HepG2 (cell line): ENCODE results near the gene ARHGAP4. TPM values are rescaled to one million over a fixed set of nuclear protein-coding genes. Genes with fewer than 3 reads are reported as not detected.
A peak's percentile ranks its signal among the peaks of the same experiment; 100 is the strongest.

Experiments used
- ATAC-seq: fragments of 200-7000 bp; cut with Tn5 transposase; 3 replicates; pipeline ENCODE4 v1.9.1; 2020; ENCODE audit warnings: mild to moderate bottlenecking, moderate library complexity
- BruUV-seq: library from RNA; stranded (reverse); fragments of 400-500 nt; replicated peaks from 2 replicates; lab custom pipeline; 2021; lab: Mats Ljungman, UMichigan
- CTCF ChIA-PET: fragments of 300-600 bp; formaldehyde crosslinking; extraction: SDS; loops from one replicate; lab custom pipeline; 2021; ENCODE audit warnings: low total read pairs, inconsistent platforms, low intra/inter-chr PET ratio; lab: Yijun Ruan, JAX
- POLR2A ChIA-PET: fragments of 350-600 bp; sonication (Branson Sonifier 250); formaldehyde crosslinking; loops from one replicate; lab custom pipeline; 2020; ENCODE audit warnings: antibody characterized with exemption, inconsistent platforms; lab: Yijun Ruan, JAX
- DNase-seq: peaks from one replicate; pipeline ENCODE4 v3.0.0-alpha.2; 2015; ENCODE audit warnings: low spot score
- FAIRE-seq: peaks from 3 replicates; lab custom pipeline; 2011; peaks lifted over from hg19 to GRCh38; lab: Jason Lieb, UNC
- H2AFZ ChIP-seq: one replicate; pipeline ENCODE4 v1.6.1; 2011; ENCODE audit warnings: low read length, inconsistent platforms
- H3K27ac ChIP-seq: fragments of 300-600 bp; 3 replicates; pipeline ENCODE4 v1.8.0; 2011; ENCODE audit warnings: mixed run types, mild to moderate bottlenecking, mixed read lengths, low read length, inconsistent platforms; ENCODE audit not compliant: insufficient read depth; ENCODE audit errors: extremely low read length
- H3K27me3 ChIP-seq, 2 experiments: fragments of 200-600 bp in 1 of 2; 2 replicates in 1 of 2; 3 replicates in 1 of 2; pipeline versions ENCODE4 v1.6.0 to v1.8.0; 2011; ENCODE audit warnings: low read length in 2 of 2, mild to moderate bottlenecking in 2 of 2, moderate library complexity in 2 of 2, inconsistent platforms in 1 of 2; ENCODE audit not compliant: insufficient read depth in 2 of 2, control insufficient read depth in 1 of 2
- H3K36me3 ChIP-seq, 2 experiments: fragments of 200-600 bp in 1 of 2; replicated peaks in 1 of 2; 2 replicates in 1 of 2; 3 replicates in 1 of 2; pipeline versions ENCODE4 v1.5.1 to v1.8.0; 2011; ENCODE audit warnings: low read length in 2 of 2, inconsistent platforms in 1 of 2; ENCODE audit not compliant: insufficient read depth in 2 of 2, control insufficient read depth in 1 of 2
- H3K4me1 ChIP-seq: 2 replicates; pipeline ENCODE4 v1.5.1; 2012; ENCODE audit warnings: low read length, inconsistent platforms; ENCODE audit not compliant: insufficient read depth
- H3K4me2 ChIP-seq: 2 replicates; pipeline ENCODE4 v1.6.0; 2011; ENCODE audit warnings: low read depth, low read length, inconsistent platforms
- H3K4me3 ChIP-seq, 3 experiments: fragments of 200-600 bp in 1 of 3; sonication (generic), shearing (Covaris generic) in 1 of 3; replicated peaks in 1 of 3; 2 replicates each; pipeline ENCODE4 v1.5.1; 2011 to 2016; ENCODE audit warnings: low read length in 3 of 3, inconsistent platforms in 2 of 3, low read depth in 2 of 3, mild to moderate bottlenecking in 2 of 3, control low read depth in 1 of 3, mixed read lengths in 1 of 3; ENCODE audit not compliant: insufficient read depth in 1 of 3
- H3K79me2 ChIP-seq: one replicate; pipeline ENCODE4 v1.6.1; 2011; ENCODE audit warnings: low read length, inconsistent platforms; ENCODE audit not compliant: insufficient read depth
- H3K9ac ChIP-seq: 2 replicates; pipeline ENCODE4 v1.6.0; 2011; ENCODE audit warnings: mild to moderate bottlenecking, low read depth, low read length, inconsistent platforms; ENCODE audit not compliant: insufficient read depth
- H3K9me3 ChIP-seq: 2 replicates; pipeline ENCODE4 v1.5.1; 2012; ENCODE audit warnings: mild to moderate bottlenecking, low read length
- H4K20me1 ChIP-seq: 2 replicates; pipeline ENCODE4 v1.6.0; 2011; ENCODE audit warnings: inconsistent platforms, mild to moderate bottlenecking, low read length, moderate library complexity; ENCODE audit not compliant: insufficient read depth
- FOXJ3 ChIP-seq: sonication (generic); formaldehyde crosslinking; IDR thresholded peaks from 2 replicates; pipeline ENCODE4 v1.4.0; 2020; ENCODE audit warnings: missing genetic modification reagents, mild to moderate bottlenecking, borderline replicate concordance
- KLF11 ChIP-seq: IDR thresholded peaks from 2 replicates; pipeline ENCODE4 v1.6.1; 2016; ENCODE audit warnings: missing compliant biosample characterization
- KLF12 ChIP-seq: sonication (generic); formaldehyde crosslinking; IDR thresholded peaks from 2 replicates; pipeline ENCODE4 v1.4.0; 2020; ENCODE audit warnings: missing genetic modification reagents, borderline replicate concordance
- NCOA2 ChIP-seq: sonication (generic); formaldehyde crosslinking; IDR thresholded peaks from 2 replicates; pipeline ENCODE4 v1.8.0; 2022; ENCODE audit warnings: inconsistent platforms
- PATZ1 ChIP-seq: sonication (generic); formaldehyde crosslinking; IDR thresholded peaks from 2 replicates; pipeline ENCODE4 v1.4.0; 2020; ENCODE audit warnings: missing genetic modification reagents
- SOX13 ChIP-seq, 3 experiments: fragments of 450-650 bp in 1 of 3; sonication (generic) in 1 of 3; formaldehyde crosslinking in 1 of 3; IDR thresholded peaks in 2 of 3; conservative IDR thresholded peaks in 1 of 3; 2 replicates each; pipeline versions ENCODE4 v1.5.0 to v1.6.1; 2016 to 2020; ENCODE audit warnings: antibody characterized with exemption in 1 of 3, mild to moderate bottlenecking in 1 of 3, missing compliant biosample characterization in 1 of 3, missing genetic modification reagents in 1 of 3, moderate library complexity in 1 of 3
- SP1 ChIP-seq, 2 experiments: fragments of 450-650 bp in 1 of 2; sonication (generic) in 1 of 2; formaldehyde crosslinking in 1 of 2; IDR thresholded peaks; 2 replicates each; pipeline versions ENCODE4 v1.4.0 to v1.6.1; 2016 to 2020; ENCODE audit warnings: missing genetic modification reagents in 1 of 2
- YY1 ChIP-seq: IDR thresholded peaks from 2 replicates; pipeline ENCODE4 v1.6.1; 2011; ENCODE audit warnings: low read length, low read depth, moderate library complexity, mild to moderate bottlenecking; ENCODE audit not compliant: insufficient read depth, insufficient replicate concordance
- ZFP90 ChIP-seq: sonication (generic); formaldehyde crosslinking; IDR thresholded peaks from 2 replicates; pipeline ENCODE4 v1.8.0; 2022; ENCODE audit warnings: missing genetic modification reagents, mild to moderate bottlenecking, inconsistent platforms, borderline replicate concordance
- ZKSCAN1 ChIP-seq: fragments of 150-350 bp; IDR thresholded peaks from 2 replicates; pipeline ENCODE4 v1.6.1; 2014; ENCODE audit warnings: low read length
- ZNF121 ChIP-seq: sonication (generic); formaldehyde crosslinking; IDR thresholded peaks from 2 replicates; pipeline ENCODE4 v1.5.0; 2020; ENCODE audit warnings: mild to moderate bottlenecking, missing genetic modification reagents
- ZNF160 ChIP-seq: sonication (generic); formaldehyde crosslinking; IDR thresholded peaks from 2 replicates; pipeline ENCODE4 v1.8.0; 2022; ENCODE audit warnings: mild to moderate bottlenecking, inconsistent platforms, missing genetic modification reagents
- ZNF557 ChIP-seq: sonication (generic); formaldehyde crosslinking; IDR thresholded peaks from 2 replicates; pipeline ENCODE4 v1.4.0; 2020; ENCODE audit warnings: missing genetic modification reagents
- ZNF766 ChIP-seq: sonication (generic); formaldehyde crosslinking; IDR thresholded peaks from 2 replicates; pipeline ENCODE4 v1.5.0; 2020; ENCODE audit warnings: missing genetic modification reagents, borderline replicate concordance
- ZNF816 ChIP-seq: sonication (generic); formaldehyde crosslinking; IDR thresholded peaks from 2 replicates; pipeline ENCODE4 v1.8.0; 2022; ENCODE audit warnings: missing genetic modification reagents, mild to moderate bottlenecking, borderline replicate concordance
- WGBS: methylation state at CpG from one replicate; pipeline ENCODE4 v1.1.6; 2017; ENCODE audit warnings: low lambda C conversion rate; 5-methylcytosine and 5-hydroxymethylcytosine counted together
- in situ Hi-C: cut with HindIII; loops from 2 replicates; pipeline ENCODE4 v1.10.0; 2017; ENCODE audit warnings: low pct_unique_long_range_greater_than_20kb; ENCODE audit not compliant: extremely low pct_ligation_motif_present
- intact Hi-C: fragments of 100-400 bp; cut with micrococcal nuclease; formaldehyde crosslinking; loops from one replicate; pipeline ENCODE4 v1.10.0; 2022; ENCODE audit not compliant: unreplicated experiment
- polyA plus RNA-seq, 8 experiments: library from polyadenylated mRNA; depleted of rRNA in 3 of 8; stranded (reverse) in 7 of 8; unstranded in 1 of 8; fragments of >200 nt; fragmentation: Illumina TruSeq in 4 of 8; extraction: Trizol in 4 of 8; gene quantifications; 2 replicates each; pipeline versions ENCODE4 v1.2.1 to v1.2.3, GENCODE V29; 2011 to 2016; ENCODE audit warnings: low read depth in 4 of 8, missing spikeins in 1 of 8, mixed read lengths in 1 of 8; ENCODE audit not compliant: insufficient read depth in 1 of 8
- total RNA-seq, 5 experiments: library from RNA; depleted of rRNA; stranded (reverse); fragments of >200 nt; fragmentation: Illumina TruSeq; extraction: Trizol; gene quantifications; 2 replicates each; pipeline ENCODE4 v1.2.3, GENCODE V29; 2016; ENCODE audit warnings: low read depth in 1 of 5
- TF ChIP-seq, protein P1 (sequence below): sonication (generic); formaldehyde crosslinking; conservative IDR thresholded peaks from 2 replicates; pipeline ENCODE4 v1.8.0; 2022; ENCODE audit warnings: missing genetic modification reagents

Gene ARHGAP4
- total and polyA plus RNA-seq, 2 of the 13 experiments (the other 11 are each of a cell fraction or from before 2014, with no cell fraction given) = 0.57 to 0.64 TPM

DNA sequence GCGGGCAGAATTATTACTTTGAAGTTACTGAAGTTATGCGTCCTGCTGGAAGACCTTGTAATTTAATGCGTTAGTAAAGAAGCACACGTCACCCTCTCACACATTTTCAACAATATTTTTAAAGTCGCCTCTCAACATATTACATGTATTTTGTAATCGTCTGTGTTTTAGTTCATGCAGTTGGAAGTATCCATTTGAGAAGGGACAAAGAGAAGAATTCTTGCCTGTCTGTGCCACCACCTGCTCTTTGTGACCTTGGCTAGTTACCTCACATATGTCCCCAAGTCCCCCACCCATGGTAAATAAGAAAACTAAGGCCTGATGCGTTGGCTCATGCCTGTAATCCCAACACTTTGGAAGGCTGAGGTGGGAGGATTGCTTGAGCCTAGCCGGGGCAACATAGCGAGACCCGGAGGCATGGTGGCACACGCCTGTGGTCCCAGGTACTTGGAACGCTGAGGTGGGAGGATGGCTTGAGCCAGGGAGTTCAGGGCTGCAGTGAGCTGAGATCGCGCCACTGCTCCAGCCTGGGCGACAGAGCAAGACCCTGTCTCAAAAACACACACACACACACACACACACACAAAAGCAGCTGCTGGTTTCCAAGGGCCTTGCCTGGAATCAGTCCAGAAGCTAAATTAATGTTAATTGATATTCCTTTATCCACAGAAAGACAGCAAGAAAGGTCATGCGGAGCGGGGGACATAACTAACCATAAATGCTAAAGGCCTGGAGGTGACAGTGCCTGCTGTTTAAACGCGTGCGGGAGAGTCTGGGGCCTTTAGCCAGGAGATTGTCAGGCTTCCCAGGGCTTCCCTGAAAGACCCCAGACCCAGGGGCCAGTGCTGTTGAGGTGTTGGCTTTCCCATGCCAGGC, 47.3 kb upstream of the ARHGAP4 start (continued):
- TF ChIP-seq SOX13 (IDR thresholded peaks at IDR 0.05) = no peak
- 0 out of 4 replicates have a peak, but pooled peaks of 1 of the 2 experiments have one; percentile 12 for TF ChIP-seq SOX13 (CRISPR knock-in tag; conservative IDR thresholded peaks at IDR 0.05 in 1 of 2, IDR thresholded peaks at IDR 0.05 in 1 of 2)
- TF ChIP-seq ZNF121 (CRISPR knock-in tag) = peak; percentile 100
- TF ChIP-seq ZNF557 = no peak
- TF ChIP-seq ZNF816 (CRISPR knock-in tag) = 0 out of 2 replicates have a peak, but pooled peaks have one; percentile 33
- no peak for TF ChIP-seq ZFP90 (CRISPR knock-in tag)

DNA sequence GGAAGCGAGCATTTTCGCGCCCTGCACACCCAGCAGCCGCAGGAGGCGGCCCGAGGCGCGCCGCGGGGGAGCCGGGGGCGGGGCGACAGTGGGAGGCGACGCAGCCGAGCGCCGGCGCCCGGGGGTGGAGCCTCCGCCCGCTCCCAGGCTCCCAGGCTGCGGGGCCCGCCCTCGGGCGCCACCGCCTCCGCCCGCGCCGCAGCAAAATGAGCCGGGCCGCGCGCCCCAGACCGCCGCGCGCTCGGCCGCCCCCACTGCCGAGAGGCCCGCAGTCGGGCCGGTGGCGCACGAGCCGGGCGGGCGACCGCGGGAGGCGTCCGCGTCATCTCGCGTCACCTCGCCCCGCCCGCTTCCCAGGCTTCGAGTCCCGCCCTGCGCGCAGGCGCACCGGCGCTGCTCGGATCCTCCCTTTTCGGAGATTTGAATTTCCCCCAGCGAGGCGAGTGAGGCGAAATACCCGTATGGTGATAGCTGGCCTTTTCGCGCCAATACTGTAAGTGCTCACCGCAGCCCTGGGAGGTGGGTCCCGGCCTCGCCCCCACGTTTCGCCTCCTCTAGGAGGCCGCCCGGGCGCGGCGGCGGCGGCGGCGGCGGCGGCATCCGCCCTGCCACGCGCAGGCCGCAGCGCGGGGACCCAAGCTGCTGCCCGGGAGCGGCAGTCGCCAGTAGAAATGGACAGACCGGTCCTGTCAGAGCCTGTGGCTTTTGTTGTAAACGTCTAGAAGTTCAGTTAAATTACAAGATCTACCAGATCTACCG, 46.5 kb upstream of the ARHGAP4 start, which contains the start of gene TMEM187:
TSS of gene TMEM187 (plus strand) at position 387 of the 759 bp plus-strand sequence. CDS start 9,309 bp downstream, outside the sequence.
- no peak within 1 kb of the TSS for H2AFZ ChIP-seq
- peaks cover 41% of the 10 kb centered on the region for H3K79me2 ChIP-seq
- WGBS = 3% methylated on average over 6 of the region's 103 CpGs
- no TSS peak for BruUV-seq
- peaks cover 21% of the 10 kb centered on the region for H4K20me1 ChIP-seq
- FAIRE-seq = peak; percentile 76
- peak within 1 kb of the TSS; percentile 80 for H3K4me2 ChIP-seq
- peaks cover 46% of the 10 kb centered on the region for H3K4me1 ChIP-seq
- intact Hi-C loops = loop anchor here (2.0 kb wide), 1 partner anchor 40 kb away; no protein-coding TSS in a partner anchor
- ATAC-seq = peak; percentile 25
- H3K9me3 ChIP-seq = no peaks in the 10 kb centered on the region
- peaks cover 0 to 5% of the 10 kb centered on the region in 2 experiments; a peak in 2 of 5 replicates for H3K36me3 ChIP-seq
- H3K9ac ChIP-seq = peak within 1 kb of the TSS; percentile 100
- H3K4me3 ChIP-seq = peak within 1 kb of the TSS; percentile 85 to 90 (median 89)
- DNase-seq = peak; percentile 84
- in situ Hi-C loops = loop anchor here (5.0 kb wide), 1 partner anchor 40 kb away; no protein-coding TSS in a partner anchor
- H3K27ac ChIP-seq = peak within 1 kb of the TSS; percentile 100
- POLR2A ChIA-PET = interaction anchor here (1.4 to 6.3 kb wide), 3 partner anchors 37 to 45 kb away, joined by 4 to 54 read pairs (median 23); partner anchors contain the start of gene NAA10
- H3K27me3 ChIP-seq = no peaks in the 10 kb centered on the region; a peak in 1 of 5 replicates
- CTCF ChIA-PET = no interaction called here
- TF ChIP-seq YY1 = peak; percentile 11
- no peak for TF ChIP-seq KLF11
- no peak for TF ChIP-seq ZKSCAN1
- TF ChIP-seq PATZ1 (CRISPR knock-in tag) = 0 out of 2 replicates have a peak, but pooled peaks have one; percentile 23
- 0 out of 2 replicates have a peak, but pooled peaks have one; percentile 39 for TF ChIP-seq KLF12 (CRISPR knock-in tag)
- no peak for TF ChIP-seq ZNF160
- TF ChIP-seq SP1 (IDR thresholded peaks at IDR 0.05) = no peak
- TF ChIP-seq SP1 (CRISPR knock-in tag; IDR thresholded peaks at IDR 0.05) = peak; percentile 35; the same call in 1 of the 2 replicates
- TF ChIP-seq FOXJ3 (CRISPR knock-in tag) = no peak
- no peak for TF ChIP-seq NCOA2 (CRISPR knock-in tag)
- 0 out of 2 replicates have a peak, but pooled peaks have one; percentile 0 for TF ChIP-seq ZNF766 (CRISPR knock-in tag)
- TF ChIP-seq, protein P1, sequence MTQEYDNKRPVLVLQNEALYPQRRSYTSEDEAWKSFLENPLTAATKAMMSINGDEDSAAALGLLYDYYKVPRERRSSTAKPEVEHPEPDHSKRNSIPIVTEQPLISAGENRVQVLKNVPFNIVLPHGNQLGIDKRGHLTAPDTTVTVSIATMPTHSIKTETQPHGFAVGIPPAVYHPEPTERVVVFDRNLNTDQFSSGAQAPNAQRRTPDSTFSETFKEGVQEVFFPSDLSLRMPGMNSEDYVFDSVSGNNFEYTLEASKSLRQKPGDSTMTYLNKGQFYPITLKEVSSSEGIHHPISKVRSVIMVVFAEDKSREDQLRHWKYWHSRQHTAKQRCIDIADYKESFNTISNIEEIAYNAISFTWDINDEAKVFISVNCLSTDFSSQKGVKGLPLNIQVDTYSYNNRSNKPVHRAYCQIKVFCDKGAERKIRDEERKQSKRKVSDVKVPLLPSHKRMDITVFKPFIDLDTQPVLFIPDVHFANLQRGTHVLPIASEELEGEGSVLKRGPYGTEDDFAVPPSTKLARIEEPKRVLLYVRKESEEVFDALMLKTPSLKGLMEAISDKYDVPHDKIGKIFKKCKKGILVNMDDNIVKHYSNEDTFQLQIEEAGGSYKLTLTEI = no peak
